ENCODE results near the gene PGAP1.

The PGAP1 gene

DNA sequence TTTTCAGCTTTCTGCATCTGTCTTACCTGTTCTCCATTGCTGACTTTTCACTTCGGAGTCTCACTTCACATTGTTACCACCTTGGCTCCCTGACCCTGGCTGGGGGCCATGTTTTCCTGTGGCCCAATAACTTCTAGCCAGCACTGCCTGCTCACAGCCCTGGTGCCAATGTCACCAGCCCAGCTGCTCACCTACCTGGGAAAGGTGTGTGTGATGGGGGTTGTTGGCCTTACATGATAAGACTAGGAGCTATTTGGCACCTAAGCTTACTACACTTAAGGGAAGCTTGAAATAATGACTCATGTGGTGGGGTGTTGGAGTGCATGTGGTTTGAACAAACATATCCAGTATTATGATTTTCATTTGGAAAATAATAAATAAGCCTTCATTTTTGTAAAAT is 37.5 kb upstream of the PGAP1 start:
- TF ChIP-seq POLR2AphosphoS5 (IDR thresholded peaks at IDR 0.05; ENCODE audit: low read depth, low read length) = no peak
- TF ChIP-seq SIN3A (IDR thresholded peaks at IDR 0.05; ENCODE audit: borderline replicate concordance, insufficient read depth, low read length) = no peak
- no peak for TF ChIP-seq TAF1 (IDR thresholded peaks at IDR 0.05; ENCODE audit: borderline replicate concordance, insufficient read depth, low read length)

DNA sequence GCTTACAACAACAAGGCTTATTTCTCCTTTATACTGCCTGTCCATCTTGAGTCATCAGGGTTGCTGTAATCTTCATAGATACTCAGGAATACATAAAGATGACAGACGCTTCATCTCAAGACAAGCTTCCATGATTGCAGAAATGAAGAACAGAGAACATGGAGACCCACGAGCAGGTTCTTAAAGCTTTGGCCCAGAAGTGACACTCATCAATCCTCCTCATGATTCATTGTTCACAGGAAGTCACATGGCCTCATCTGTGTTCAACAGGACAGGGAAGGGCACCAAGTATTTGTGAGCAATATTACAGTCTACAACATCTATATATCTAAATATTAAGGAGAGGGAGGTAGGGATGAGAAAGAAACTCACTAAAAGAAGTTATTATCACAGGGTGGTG is 36.5 kb upstream of the PGAP1 start:
- no peak for TF ChIP-seq FOXP2 (optimal IDR thresholded peaks at IDR 0.05; ENCODE audit: borderline replicate concordance, extremely low read depth, extremely low read length, insufficient read depth)
- no peak for TF ChIP-seq TAF1 (IDR thresholded peaks at IDR 0.05; ENCODE audit: borderline replicate concordance, insufficient read depth, low read length)
- no peak for TF ChIP-seq SIN3A (IDR thresholded peaks at IDR 0.05; ENCODE audit: borderline replicate concordance, insufficient read depth, low read length)
- no peak for TF ChIP-seq POLR2AphosphoS5 (IDR thresholded peaks at IDR 0.05; ENCODE audit: low read depth, low read length)
- TF ChIP-seq, protein P1, sequence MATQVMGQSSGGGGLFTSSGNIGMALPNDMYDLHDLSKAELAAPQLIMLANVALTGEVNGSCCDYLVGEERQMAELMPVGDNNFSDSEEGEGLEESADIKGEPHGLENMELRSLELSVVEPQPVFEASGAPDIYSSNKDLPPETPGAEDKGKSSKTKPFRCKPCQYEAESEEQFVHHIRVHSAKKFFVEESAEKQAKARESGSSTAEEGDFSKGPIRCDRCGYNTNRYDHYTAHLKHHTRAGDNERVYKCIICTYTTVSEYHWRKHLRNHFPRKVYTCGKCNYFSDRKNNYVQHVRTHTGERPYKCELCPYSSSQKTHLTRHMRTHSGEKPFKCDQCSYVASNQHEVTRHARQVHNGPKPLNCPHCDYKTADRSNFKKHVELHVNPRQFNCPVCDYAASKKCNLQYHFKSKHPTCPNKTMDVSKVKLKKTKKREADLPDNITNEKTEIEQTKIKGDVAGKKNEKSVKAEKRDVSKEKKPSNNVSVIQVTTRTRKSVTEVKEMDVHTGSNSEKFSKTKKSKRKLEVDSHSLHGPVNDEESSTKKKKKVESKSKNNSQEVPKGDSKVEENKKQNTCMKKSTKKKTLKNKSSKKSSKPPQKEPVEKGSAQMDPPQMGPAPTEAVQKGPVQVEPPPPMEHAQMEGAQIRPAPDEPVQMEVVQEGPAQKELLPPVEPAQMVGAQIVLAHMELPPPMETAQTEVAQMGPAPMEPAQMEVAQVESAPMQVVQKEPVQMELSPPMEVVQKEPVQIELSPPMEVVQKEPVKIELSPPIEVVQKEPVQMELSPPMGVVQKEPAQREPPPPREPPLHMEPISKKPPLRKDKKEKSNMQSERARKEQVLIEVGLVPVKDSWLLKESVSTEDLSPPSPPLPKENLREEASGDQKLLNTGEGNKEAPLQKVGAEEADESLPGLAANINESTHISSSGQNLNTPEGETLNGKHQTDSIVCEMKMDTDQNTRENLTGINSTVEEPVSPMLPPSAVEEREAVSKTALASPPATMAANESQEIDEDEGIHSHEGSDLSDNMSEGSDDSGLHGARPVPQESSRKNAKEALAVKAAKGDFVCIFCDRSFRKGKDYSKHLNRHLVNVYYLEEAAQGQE (IDR thresholded peaks at IDR 0.05; ENCODE audit: insufficient read depth in 1 of 2, low read depth in 2 of 2, low read length in 2 of 2) = no peak

DNA sequence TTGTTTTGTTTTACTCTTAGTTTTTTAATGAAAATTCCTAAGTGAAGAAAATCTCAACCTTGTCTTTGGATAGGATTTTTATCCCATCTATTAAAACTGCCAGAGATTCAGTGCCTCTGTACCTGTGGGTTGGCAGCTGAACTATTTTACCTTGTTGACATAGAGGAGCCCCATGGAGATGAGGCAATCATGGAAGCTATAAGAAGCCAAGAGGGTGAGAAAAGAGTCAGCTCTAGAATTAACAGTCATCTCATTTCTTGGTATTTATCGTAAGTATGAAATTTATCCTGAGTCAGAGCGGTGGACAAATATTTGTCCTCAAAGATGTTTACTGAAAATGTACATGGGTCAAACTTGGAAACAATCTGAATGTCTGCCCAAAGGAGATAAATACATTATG is 35.8 kb upstream of the PGAP1 start:
- TF ChIP-seq POLR2AphosphoS5 (IDR thresholded peaks at IDR 0.05; ENCODE audit: low read depth, low read length) = no peak
- TF ChIP-seq, protein P1 (IDR thresholded peaks at IDR 0.05; ENCODE audit: insufficient read depth in 1 of 2, low read depth in 2 of 2, low read length in 2 of 2) = no peak
- no peak for TF ChIP-seq FOXP2 (optimal IDR thresholded peaks at IDR 0.05; ENCODE audit: borderline replicate concordance, extremely low read depth, extremely low read length, insufficient read depth)
- TF ChIP-seq TAF1 (IDR thresholded peaks at IDR 0.05; ENCODE audit: borderline replicate concordance, insufficient read depth, low read length) = no peak
- no peak for TF ChIP-seq SIN3A (IDR thresholded peaks at IDR 0.05; ENCODE audit: borderline replicate concordance, insufficient read depth, low read length)

DNA sequence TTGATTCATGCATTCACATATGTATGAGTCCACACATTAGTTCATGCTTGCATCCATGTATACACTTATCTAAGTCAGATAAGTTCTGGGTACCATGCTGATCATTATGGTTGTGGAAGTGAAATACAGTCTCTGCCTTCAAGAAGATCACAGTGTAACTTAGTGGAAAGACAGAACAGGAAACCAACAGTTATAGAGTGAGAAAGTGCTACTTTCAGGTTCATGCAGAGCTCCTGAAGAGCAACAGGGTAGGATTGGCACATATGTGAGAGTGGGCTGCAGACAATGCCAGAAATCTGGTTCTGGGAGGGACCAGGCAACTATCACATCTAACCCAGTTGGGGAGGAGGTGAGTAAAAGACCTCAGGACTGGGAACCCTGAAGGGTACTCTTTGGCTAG is 35.4 kb upstream of the PGAP1 start:
- TF ChIP-seq SIN3A (IDR thresholded peaks at IDR 0.05; ENCODE audit: borderline replicate concordance, insufficient read depth, low read length) = no peak
- TF ChIP-seq FOXP2 (optimal IDR thresholded peaks at IDR 0.05; ENCODE audit: borderline replicate concordance, extremely low read depth, extremely low read length, insufficient read depth) = no peak
- TF ChIP-seq TAF1 (IDR thresholded peaks at IDR 0.05; ENCODE audit: borderline replicate concordance, insufficient read depth, low read length) = no peak
- TF ChIP-seq, protein P1 (IDR thresholded peaks at IDR 0.05; ENCODE audit: insufficient read depth in 1 of 2, low read depth in 2 of 2, low read length in 2 of 2) = no peak
- no peak for TF ChIP-seq POLR2AphosphoS5 (IDR thresholded peaks at IDR 0.05; ENCODE audit: low read depth, low read length)

DNA sequence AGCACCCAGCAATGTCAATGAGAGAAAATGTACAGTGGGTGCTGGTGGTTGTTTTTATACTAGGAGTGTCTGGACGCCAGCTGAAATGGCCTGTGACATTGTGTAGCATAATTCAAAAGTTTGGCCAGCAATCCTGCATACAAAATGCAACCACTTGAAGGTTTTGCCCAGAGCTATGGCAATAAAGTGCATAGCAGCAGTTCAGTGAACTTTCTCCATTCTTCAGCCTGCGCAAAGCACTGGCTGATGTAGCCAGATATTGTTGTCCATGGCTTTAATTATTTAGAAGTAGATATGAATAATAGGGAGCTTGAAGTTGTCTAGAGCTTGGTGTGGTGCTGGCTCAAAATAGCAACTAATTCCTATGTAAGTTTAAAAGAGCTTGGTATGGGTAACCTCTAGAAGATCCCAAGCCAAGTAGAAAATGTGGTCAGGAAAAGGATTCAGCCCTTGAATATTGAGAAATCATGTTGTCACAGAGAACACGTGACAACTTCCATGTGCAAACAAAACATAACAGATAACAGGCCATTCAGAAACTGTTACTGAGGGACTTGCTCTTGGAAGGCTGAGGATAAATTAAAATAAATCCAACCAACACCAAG is 33.3 kb upstream of the PGAP1 start:
- TF ChIP-seq POLR2AphosphoS5 (IDR thresholded peaks at IDR 0.05; ENCODE audit: low read depth, low read length) = no peak
- no peak for TF ChIP-seq TAF1 (IDR thresholded peaks at IDR 0.05; ENCODE audit: borderline replicate concordance, insufficient read depth, low read length)
- TF ChIP-seq, protein P1 (IDR thresholded peaks at IDR 0.05; ENCODE audit: insufficient read depth in 1 of 2, low read depth in 2 of 2, low read length in 2 of 2) = no peak
- no peak for TF ChIP-seq FOXP2 (optimal IDR thresholded peaks at IDR 0.05; ENCODE audit: borderline replicate concordance, extremely low read depth, extremely low read length, insufficient read depth)
- TF ChIP-seq SIN3A (IDR thresholded peaks at IDR 0.05; ENCODE audit: borderline replicate concordance, insufficient read depth, low read length) = no peak
